ENCODE measurements around the gene KRTAP10-2. TPM values are rescaled to one million over a fixed set of nuclear protein-coding genes. Genes with fewer than 3 reads are reported as not detected.

KRTAP10-2 gene
- total and polyA plus RNA-seq, 2 experiments from 2014 or later: 0.24 TPM; not detected in 1

- no peaks in the 10 kb centered on the region for H3K4me1 ChIP-seq (ENCODE audit: insufficient read depth)
- peak; percentile 63 for ATAC-seq
- H3K27ac ChIP-seq (ENCODE audit: low read depth): no peak overlapping the region
- no peaks in the 10 kb centered on the region for H3F3A ChIP-seq (replicated peaks; ENCODE audit: low read depth)
- no peak overlapping the region for H3K4me2 ChIP-seq
- no peak for DNase-seq (ENCODE audit: low spot score)
- no peak overlapping the region for H3K4me3 Mint-ChIP-seq
- H3K36me3 Mint-ChIP-seq (ENCODE audit: low read depth): no peaks in the 10 kb centered on the region
- no peaks in the 10 kb centered on the region for H4K20me1 ChIP-seq (replicated peaks; ENCODE audit: insufficient read depth)
- no peak for TF ChIP-seq ZNF114 (CRISPR knock-in tag; IDR thresholded peaks at IDR 0.05)
- no peak for TF ChIP-seq NANOG (IDR thresholded peaks at IDR 0.05; ENCODE audit: borderline replicate concordance)
- no peak for TF ChIP-seq STAT1 (IDR thresholded peaks at IDR 0.05; ENCODE audit: unreplicated experiment)
- no peak for TF ChIP-seq JUNB (IDR thresholded peaks at IDR 0.05; ENCODE audit: unreplicated experiment)
- no peak for TF ChIP-seq POLR2AphosphoS5 (IDR thresholded peaks at IDR 0.05; ENCODE audit: low read depth)
- no peak for TF ChIP-seq REST (IDR thresholded peaks at IDR 0.05; ENCODE audit: unreplicated experiment)
- no peak for TF ChIP-seq ZNF331 (CRISPR knock-in tag; IDR thresholded peaks at IDR 0.05; ENCODE audit: low read depth)
- TF ChIP-seq ETS1 (IDR thresholded peaks at IDR 0.05): no peak
- H3K79me2 ChIP-seq (replicated peaks; ENCODE audit: insufficient read depth): no peaks in the 10 kb centered on the region
- no peak overlapping the region for H3K27ac Mint-ChIP-seq
- no peaks in the 10 kb centered on the region for H3K36me3 ChIP-seq (ENCODE audit: insufficient read depth)
- H3K4me3 ChIP-seq: no peak overlapping the region
- H3K27me3 Mint-ChIP-seq (ENCODE audit: insufficient read depth, low read depth, poor library complexity): peaks cover 9% of the 10 kb centered on the region
- H3K27me3 ChIP-seq (ENCODE audit: insufficient read depth): no peaks in the 10 kb centered on the region
- no peaks in the 10 kb centered on the region for H3K9me2 ChIP-seq (ENCODE audit: insufficient read depth)
- H3K4me1 Mint-ChIP-seq: peaks cover 7% of the 10 kb centered on the region
- H3K9me3 Mint-ChIP-seq: peaks cover 11% of the 10 kb centered on the region
- H2AFZ ChIP-seq: no peak overlapping the region
These were observed 31.9 kb upstream of the KRTAP10-2 start for GRCh38 chr21:44583089-44583799.

- peaks cover 20% of the 10 kb centered on the region for H3K9me3 Mint-ChIP-seq
- Histone ChIP-seq H3K36me3 (ENCODE audit: insufficient read depth) (no peaks in the 10 kb centered on the region), H3K9me2 (ENCODE audit: insufficient read depth) (no peaks in the 10 kb centered on the region), H3K27ac (ENCODE audit: low read depth) (no peak overlapping the region), H3K4me1 (ENCODE audit: insufficient read depth) (no peaks in the 10 kb centered on the region), H3K27me3 (ENCODE audit: insufficient read depth) (no peaks in the 10 kb centered on the region), H4K20me1 (replicated peaks; ENCODE audit: insufficient read depth) (no peaks in the 10 kb centered on the region), H3K4me3 (no peak overlapping the region), H3F3A (replicated peaks; ENCODE audit: low read depth) (no peaks in the 10 kb centered on the region), H2AFZ (no peak overlapping the region), H3K4me2 (no peak overlapping the region), H3K79me2 (replicated peaks; ENCODE audit: insufficient read depth) (no peaks in the 10 kb centered on the region)
- peaks cover 7% of the 10 kb centered on the region for H3K4me1 Mint-ChIP-seq
- no peak overlapping the region for H3K4me3 Mint-ChIP-seq
- DNase-seq (ENCODE audit: low spot score) (no peak), ATAC-seq (no peak)
- H3K36me3 Mint-ChIP-seq (ENCODE audit: low read depth): peaks cover 3% of the 10 kb centered on the region; the same call in 2 of the 3 replicates
- H3K27ac Mint-ChIP-seq: no peak overlapping the region
- H3K27me3 Mint-ChIP-seq (ENCODE audit: insufficient read depth, low read depth, poor library complexity): peaks cover 13% of the 10 kb centered on the region
- no peak for TF ChIP-seq CTCF (conservative IDR thresholded peaks at IDR 0.05; ENCODE audit: low read depth in 2 of 2)
- TF ChIP-seq EZH2 (IDR thresholded peaks at IDR 0.05; ENCODE audit: low read depth, unreplicated experiment): no peak
- no peak for TF ChIP-seq ZNF114 (CRISPR knock-in tag; IDR thresholded peaks at IDR 0.05)
- TF ChIP-seq REST (IDR thresholded peaks at IDR 0.05; ENCODE audit: unreplicated experiment): no peak
- TF ChIP-seq ZNF331 (CRISPR knock-in tag; IDR thresholded peaks at IDR 0.05; ENCODE audit: low read depth): no peak
- no peak for TF ChIP-seq POLR2AphosphoS5 (IDR thresholded peaks at IDR 0.05; ENCODE audit: low read depth)
These were observed 30.8 kb upstream of the KRTAP10-2 start for GRCh38 chr21:44582055-44582454.

Measured in GM23338 (cell line).